DMS53 (cell line): ENCODE results near the gene ENTPD2.
A peak's percentile ranks its signal among the peaks of the same experiment; 100 is the strongest.
"Not testable (repeated sequence)": the region's sequence is repeated elsewhere in the genome, so short reads cannot be mapped to it uniquely, and the experiment has no call there.

ENCODE experiments used
- DNase-seq: peaks from one replicate; lab custom pipeline; 2025; lab: John Stamatoyannopoulos, UW

ENTPD2 gene

DNA sequence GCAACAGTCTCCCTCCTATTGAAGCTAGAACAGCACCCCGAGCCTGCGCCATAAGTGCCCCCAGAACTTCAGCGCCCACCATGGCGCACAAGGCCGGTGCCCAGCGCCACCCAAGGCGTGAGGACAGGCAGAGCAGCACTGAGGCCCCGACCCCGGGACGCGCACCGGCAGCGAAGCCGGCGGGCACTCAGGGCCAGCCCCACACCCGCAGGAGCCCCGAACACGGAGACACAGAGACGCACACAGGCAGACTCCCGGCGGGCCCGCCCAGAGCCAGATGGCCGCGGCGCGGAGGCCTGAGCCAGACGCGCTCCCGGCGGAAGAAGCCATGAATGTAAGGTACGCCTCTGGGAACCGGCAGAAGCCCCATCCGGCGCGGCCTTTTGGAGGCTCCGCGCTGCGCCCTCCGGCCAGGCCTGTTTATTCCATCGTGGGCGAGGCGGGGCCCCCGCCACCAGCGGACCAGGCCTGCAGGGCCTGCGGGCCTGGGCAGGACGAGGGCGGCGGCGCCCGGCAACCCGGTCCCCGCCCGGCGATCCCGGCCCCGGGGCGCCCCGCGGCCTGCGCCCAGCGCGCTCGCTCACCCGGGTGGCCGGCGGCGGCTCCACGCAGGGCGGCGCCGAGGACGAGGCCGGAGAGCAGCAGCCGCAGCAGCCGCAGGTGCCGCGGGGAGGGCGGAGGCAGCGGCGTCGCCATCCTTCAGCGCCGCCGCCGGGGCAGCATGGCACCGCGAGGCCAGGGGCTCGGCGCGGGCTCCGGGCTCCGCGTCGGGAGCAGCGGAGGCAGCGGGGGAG, 8.4 kb downstream of the ENTPD2 start:
- DNase-seq = peak; percentile 80

GRCh38 chr9:137044502-137045177, 9.2 kb downstream of the ENTPD2 start:
- peak; percentile 90 for DNase-seq

DNA sequence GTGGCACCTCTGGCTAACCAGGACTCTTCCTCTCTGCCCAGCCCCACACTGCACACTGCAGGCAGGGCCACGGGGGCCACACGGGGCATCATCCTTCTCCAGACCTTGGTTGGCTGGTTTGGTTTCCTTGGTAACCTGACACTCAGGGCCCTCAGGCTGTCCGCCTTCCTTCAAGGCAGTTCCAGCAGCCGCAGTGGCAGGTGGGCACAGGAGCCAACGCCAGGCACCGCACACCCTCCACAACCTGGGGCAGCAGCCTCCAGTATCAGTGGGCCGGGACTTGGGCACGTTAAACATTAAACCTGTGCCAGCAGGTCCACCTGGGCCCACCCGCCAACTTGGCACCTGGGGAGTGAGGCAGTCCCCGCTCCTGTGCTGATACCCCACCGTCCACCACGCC, 9.8 kb downstream of the ENTPD2 start:
- peak; percentile 64 for DNase-seq

- no peak for DNase-seq
These were observed 10.8 kb downstream of the ENTPD2 start for GRCh38 chr9:137042751-137043727.

GRCh38 chr9:137041124-137041523, 12.7 kb downstream of the ENTPD2 start:
- no peak for DNase-seq

DNA sequence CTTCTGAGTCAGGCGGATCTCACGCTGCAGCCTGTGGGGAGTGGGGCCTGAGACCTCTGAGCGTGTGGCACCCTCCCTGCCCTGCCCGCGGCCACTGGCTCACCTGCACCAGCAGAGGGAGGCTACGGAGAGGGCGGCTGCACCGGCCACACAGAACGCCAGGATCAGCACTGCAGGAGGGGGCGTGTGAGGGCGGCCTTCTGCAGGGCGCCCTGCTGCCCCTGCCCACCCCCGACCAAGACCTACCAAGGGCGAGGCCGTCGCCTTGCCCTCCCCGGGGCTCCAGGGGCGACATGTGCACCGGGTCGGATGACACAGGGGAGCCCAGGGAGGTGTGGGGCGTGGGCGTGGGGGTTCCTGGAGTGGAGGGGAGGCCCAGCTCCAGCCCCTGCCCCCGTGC, 13.3 kb downstream of the ENTPD2 start:
- DNase-seq = no peak

GRCh38 chr9:137039611-137040366, 14.1 kb downstream of the ENTPD2 start:
- no peak for DNase-seq

GRCh38 chr9:137038916-137039315, 14.9 kb downstream of the ENTPD2 start:
- no peak for DNase-seq

- no peak for DNase-seq
These were observed 16.4 kb downstream of the ENTPD2 start for GRCh38 chr9:137037483-137037882.

- no peak for DNase-seq
These were observed 16.8 kb downstream of the ENTPD2 start for GRCh38 chr9:137037035-137037434.

DNA sequence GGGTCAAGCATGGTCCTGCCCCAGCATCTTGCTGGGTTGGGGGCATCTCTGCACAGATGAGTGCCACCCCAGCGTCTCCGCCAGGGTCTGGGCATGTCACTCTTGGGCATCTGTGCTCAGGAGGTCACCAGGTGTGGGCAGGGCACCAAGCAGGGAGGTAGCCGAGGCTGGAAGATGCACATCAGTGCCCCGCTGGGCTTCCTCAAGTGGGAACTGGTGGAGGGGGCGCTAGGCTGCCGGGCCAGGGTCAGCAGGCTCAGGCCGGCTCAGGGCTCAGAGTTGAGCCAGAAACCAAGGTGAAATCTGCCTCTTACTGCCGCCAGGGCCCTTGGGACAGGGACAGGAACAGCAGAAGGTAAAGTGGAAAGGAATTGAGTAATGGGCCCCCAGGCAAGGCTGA, 17.9 kb downstream of the ENTPD2 start:
- DNase-seq = no peak

DNA sequence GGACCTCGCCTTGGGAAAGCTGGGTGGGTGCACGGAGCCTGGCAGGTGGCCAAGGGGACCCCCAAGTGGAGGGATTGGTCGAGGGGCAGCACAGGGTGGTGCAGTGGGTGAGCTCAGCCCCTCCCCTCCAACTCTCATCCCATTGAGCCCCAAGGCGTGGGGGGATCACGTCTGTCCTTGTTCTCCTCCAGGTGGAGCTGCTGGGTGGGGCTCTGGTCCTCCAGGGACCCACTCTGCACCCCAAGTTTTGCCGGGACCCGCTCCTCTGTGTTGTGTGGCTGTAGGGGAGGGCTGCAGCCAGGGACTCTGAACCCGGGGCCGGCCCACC, 18.4 kb downstream of the ENTPD2 start:
- DNase-seq = no peak

- DNase-seq = peak; percentile 93
These were observed 19.0 kb downstream of the ENTPD2 start for GRCh38 chr9:137034709-137035506.

GRCh38 chr9:137034039-137034708, 19.7 kb downstream of the ENTPD2 start:
- DNase-seq = peak; percentile 73

- not testable (repeated sequence) for DNase-seq
These were observed 20.4 kb downstream of the ENTPD2 start for GRCh38 chr9:137033481-137033880.

DNA sequence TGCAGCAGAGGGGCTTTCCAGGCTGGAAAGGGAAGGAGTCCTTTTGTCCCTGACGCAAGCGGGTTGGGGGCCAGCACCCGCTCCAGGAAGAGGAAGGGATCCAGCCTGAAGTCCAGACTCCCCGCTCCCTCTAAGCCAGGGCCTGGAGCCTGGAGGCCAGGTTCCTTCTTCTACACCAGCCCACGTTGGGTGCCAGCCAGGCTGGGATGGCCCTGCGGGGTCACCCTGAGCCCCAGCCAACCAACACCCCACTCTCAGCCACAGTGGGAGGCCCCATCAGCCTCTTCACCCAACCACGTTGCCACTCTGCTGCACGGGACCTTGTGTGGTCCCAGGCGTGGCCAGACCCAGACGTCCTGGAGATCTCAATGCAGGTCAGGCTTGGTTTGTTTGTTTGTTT, 21.0 kb downstream of the ENTPD2 start:
- DNase-seq = no peak

DNA sequence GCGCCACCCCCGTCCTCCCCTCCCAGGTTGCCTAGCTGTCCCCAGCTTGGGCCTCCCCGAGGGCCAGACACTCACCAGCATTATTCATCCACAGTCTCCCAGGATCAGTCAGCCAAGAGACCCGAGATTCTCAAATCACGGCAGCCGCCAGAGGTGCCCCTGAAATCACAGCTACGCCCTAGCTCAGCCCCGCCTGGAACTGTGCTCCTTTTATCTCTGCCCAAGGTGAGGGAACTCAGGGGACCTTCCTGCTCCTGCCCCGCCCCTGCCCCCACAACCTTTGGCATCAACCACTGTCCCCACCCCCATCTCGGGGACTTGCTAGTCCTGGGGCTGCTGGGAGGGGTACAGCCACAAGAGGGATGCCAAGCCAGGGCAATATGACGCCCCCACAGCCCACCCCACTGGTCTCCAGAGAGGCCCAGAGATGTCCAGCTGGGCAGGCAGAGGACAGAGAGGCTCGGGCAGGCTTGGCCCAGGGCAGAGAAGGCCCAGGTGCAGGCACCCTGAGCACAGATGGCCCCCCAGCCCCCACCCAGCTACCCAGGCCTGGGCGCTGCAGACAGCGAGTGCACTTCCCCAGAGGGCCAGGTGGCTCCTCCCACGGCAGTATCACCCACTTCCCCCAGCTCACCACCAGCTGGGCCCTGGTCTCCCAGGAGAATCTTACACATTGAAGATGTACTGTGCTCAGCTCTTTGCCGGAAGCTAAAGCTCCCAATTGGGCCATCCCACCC, 21.8 kb downstream of the ENTPD2 start, which contains the start of gene FUT7:
Gene FUT7, minus strand, starts transcription at position 185 of the 737 bp plus-strand sequence. Its CDS starts 97 bp downstream, at position 88.
- no peak for DNase-seq

DNA sequence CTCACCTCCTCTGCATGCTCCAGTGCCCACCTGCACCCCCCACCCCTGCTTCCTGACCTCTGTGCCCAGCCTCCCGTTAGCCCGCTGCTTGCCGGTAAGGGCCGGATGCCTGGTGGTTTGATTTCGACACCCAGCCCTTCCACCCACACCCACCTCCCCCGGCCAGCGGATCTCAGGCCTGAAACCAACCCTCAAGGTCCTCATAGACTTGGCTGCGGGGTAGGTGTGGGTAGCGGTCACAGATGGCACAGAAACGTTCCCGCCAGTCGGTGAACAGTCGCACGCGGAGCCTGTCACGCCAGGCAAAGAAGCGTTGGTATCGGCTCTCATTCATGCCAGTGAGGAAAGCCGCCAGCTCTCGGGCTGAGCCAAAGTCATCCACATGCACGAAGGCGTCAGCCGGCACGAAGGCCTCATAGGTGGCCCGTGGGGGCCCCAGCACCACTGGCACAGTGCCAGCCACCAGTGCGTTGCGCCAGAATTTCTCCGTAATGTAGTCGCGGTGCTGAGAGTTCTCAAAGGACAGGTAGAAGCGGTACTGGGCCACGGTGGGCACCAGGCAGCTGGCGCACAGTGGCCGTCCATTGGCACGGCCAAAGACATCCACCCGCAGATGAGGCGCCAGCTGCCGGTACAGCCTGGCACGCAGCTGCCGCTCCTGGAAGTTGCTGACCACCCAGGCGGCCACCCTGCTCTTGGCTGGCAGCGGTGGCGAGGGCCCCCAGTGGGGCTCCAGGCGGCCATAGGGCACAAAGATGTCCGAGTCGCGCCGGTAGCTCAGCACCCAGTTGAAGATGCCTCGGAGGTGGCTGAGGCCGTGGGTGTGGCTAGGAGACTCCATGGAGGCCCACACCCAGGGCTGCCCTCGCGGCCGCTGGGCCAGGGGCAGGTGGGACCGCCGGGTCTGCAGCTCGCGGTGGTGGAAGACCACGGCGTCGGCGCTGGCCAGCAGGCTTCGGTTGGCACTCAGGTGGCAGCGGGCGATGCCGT, 23.0 kb downstream of the ENTPD2 start:
- DNase-seq = no peak
